ENCODE results near the gene TMEM248. TPM values are rescaled to one million over a fixed set of nuclear protein-coding genes. Genes with fewer than 3 reads are reported as not detected.

Gene TMEM248
- 97.6 and 107 TPM in 2 replicates for total RNA-seq
- 220 and 301 TPM in 2 replicates for polyA plus RNA-seq
- 219 and 226 TPM in 2 replicates for polyA plus RNA-seq (2011; cell fraction: cytosol; rRNA removed)
- 149 TPM in 2 replicates for polyA plus RNA-seq (2011; cell fraction: nucleus; rRNA removed)
- polyA plus RNA-seq (2012), result 59.6 and 79.1 TPM in 2 replicates
- polyA minus RNA-seq, result 300 and 326 TPM in 2 replicates
- polyA minus RNA-seq (2011; cell fraction: cytosol; rRNA and poly(A)+ RNA removed), result 72.5 TPM
- polyA minus RNA-seq (2011; cell fraction: nucleus; rRNA and poly(A)+ RNA removed), result 62.2 and 69.8 TPM in 2 replicates
- Bru-seq, nascent RNA, result percentile 87 among the genes with signal in this experiment
- BruChase-seq, experiment 1, labeled RNA remaining after a 6-hour chase, result percentile 97 among the genes with signal in this experiment
- BruChase-seq, experiment 2, labeled RNA remaining after a 2-hour chase, result percentile 91 among the genes with signal in this experiment
- long read RNA-seq, full-length matches to known transcripts, result 183 of 221 reads
- long read RNA-seq, partial matches to known transcripts, result 17 of 221 reads
- long read RNA-seq, other reads (novel, unspliced or antisense), result 21 of 221 reads

GRCh38 chr7:66920769-66921395 is at the start of gene TMEM248:
Gene TMEM248, plus strand, starts transcription at chr7:66921225. Its CDS starts 20,641 bp downstream, at chr7:66941866.
- H4K20me1 ChIP-seq (replicated peaks; ENCODE audit: control insufficient read depth, extremely low read depth, insufficient read depth, low read length), result no peaks in the 10 kb centered on the region
- peaks cover 5% of the 10 kb centered on the region for H3K4me1 ChIP-seq (ENCODE audit: control insufficient read depth, extremely low read depth, insufficient read depth, low read length)
- peak within 1 kb of the TSS; percentile 76 to 95 (median 86) for H3K4me3 ChIP-seq (replicated peaks in 1 of 3; ENCODE audit: insufficient read depth in 1 of 3, low read depth in 1 of 3, low read length in 3 of 3)
- FAIRE-seq (peak; percentile 98), DNase-seq (ENCODE audit: low read depth, low spot score) (peak; percentile 83)
- ChIA-PET POLR2A (interaction anchor here (0.5 to 0.7 kb wide), 2 partner anchors 25 to 33 kb away, joined by 3 read pairs; no protein-coding TSS in a partner anchor), CTCF (interaction anchor here (0.7 kb wide), 1 partner anchor 31 kb away, joined by 4 read pairs; no protein-coding TSS in a partner anchor)
- H3K9me3 ChIP-seq (replicated peaks; ENCODE audit: control insufficient read depth, insufficient read depth, low read length), result no peaks in the 10 kb centered on the region
- peak within 1 kb of the TSS; percentile 95 for H3K4me2 ChIP-seq (ENCODE audit: insufficient read depth, low read length)
- dilution Hi-C loops (cut with MboI; ENCODE audit: extremely low pct_ligation_motif_present, low sequenced_read_pairs), result no loop called here
- peak within 1 kb of the TSS; percentile 80 for H3K27ac ChIP-seq (ENCODE audit: insufficient read depth, low read depth, low read length)
- BruUV-seq (replicated peaks), result no TSS peak
- H3K9me1 ChIP-seq (replicated peaks; ENCODE audit: control insufficient read depth, extremely low read depth, insufficient read depth, low read length), result no peaks in the 10 kb centered on the region
- H3K27me3 ChIP-seq (ENCODE audit: control insufficient read depth in 2 of 2, insufficient read depth in 2 of 2, low read length in 2 of 2), result no peaks in the 10 kb centered on the region
- H2AFZ ChIP-seq (ENCODE audit: low read depth, low read length), result peak within 1 kb of the TSS; percentile 18
- peak; percentile 78 for TF ChIP-seq MAX (IDR thresholded peaks at IDR 0.05; ENCODE audit: insufficient read depth, insufficient read length)
- TF ChIP-seq FOS (IDR thresholded peaks at IDR 0.05; ENCODE audit: borderline replicate concordance, insufficient read depth, low read length), result no peak
- no peak for TF ChIP-seq CTCF (IDR thresholded peaks at IDR 0.05; ENCODE audit: extremely low read depth in 1 of 2, insufficient read depth in 1 of 2, low read depth in 1 of 2, low read length in 2 of 2)
- TF ChIP-seq MYC (IDR thresholded peaks at IDR 0.05; ENCODE audit: low read depth, low read length), result peak; percentile 98
- TF ChIP-seq JUN (IDR thresholded peaks at IDR 0.05; ENCODE audit: borderline replicate concordance, insufficient read depth, insufficient read length, low read depth), result no peak
- no peak for TF ChIP-seq EZH2 (IDR thresholded peaks at IDR 0.05; ENCODE audit: borderline replicate concordance, low read depth, low read length, severe bottlenecking)
- peak; percentile 61 for TF ChIP-seq POLR2A (IDR thresholded peaks at IDR 0.05; ENCODE audit: low read depth, low read length)
- TF ChIP-seq GATA2 (IDR thresholded peaks at IDR 0.05; ENCODE audit: insufficient read depth, insufficient read length, low read depth, low read length), result no peak
- TF ChIP-seq POLR2AphosphoS5 (IDR thresholded peaks at IDR 0.05; ENCODE audit: insufficient read depth, low read depth, low read length), result peak; percentile 84
- no peaks in the 10 kb centered on the region for H3K36me3 ChIP-seq (ENCODE audit: control insufficient read depth in 2 of 2, extremely low read depth in 1 of 2, insufficient read depth in 2 of 2, low read length in 2 of 2)
- H3K9ac ChIP-seq (replicated peaks; ENCODE audit: extremely low read depth, insufficient read depth, low read length), result peak within 1 kb of the TSS; percentile 90
- peaks cover 38% of the 10 kb centered on the region for H3K79me2 ChIP-seq (ENCODE audit: control insufficient read depth, insufficient read depth, low read length)
- intact Hi-C loops (cut with micrococcal nuclease), result loop anchor here (1.0 to 10.0 kb wide), 4 partner anchors 31 to 364 kb away; partner anchors contain the start of genes SBDS and TYW1
